GM12891 (cell line): Measurements from ENCODE around the gene MTNR1A.

Experiments
- POLR2A ChIP-seq: IDR thresholded peaks from 2 replicates; pipeline ENCODE4 v1.6.1; 2011; ENCODE audit warnings: low read depth, low read length, control low read depth
- POLR2AphosphoS5 ChIP-seq: IDR thresholded peaks from 2 replicates; pipeline ENCODE4 v1.6.1; 2011; ENCODE audit warnings: low read depth, low read length, control low read depth
- POU2F2 ChIP-seq: IDR thresholded peaks from 2 replicates; pipeline ENCODE4 v1.6.1; 2011; ENCODE audit warnings: low read depth, mild to moderate bottlenecking, control low read depth, low read length, moderate library complexity

- TF ChIP-seq POLR2AphosphoS5: no peak
- no peak for TF ChIP-seq POLR2A
- no peak for TF ChIP-seq POU2F2
Measured at GRCh38 chr4:186554914-186555827, at the start of gene MTNR1A.
